Fibroblast of lung (primary cell): Measurements from ENCODE around the gene DENND1A. TPM values are rescaled to one million over a fixed set of nuclear protein-coding genes. Genes with fewer than 3 reads are reported as not detected.

Source experiments
- DNase-seq, 2 donors: peaks; one replicate each; pipeline versions ENCODE4 v3.0.0 to v3.0.0-alpha.2; 2010; ENCODE audit warnings: low read depth in 2 of 2
- H2AFZ ChIP-seq: 2 replicates; pipeline ENCODE4 v1.5.1; 2012; ENCODE audit warnings: low read length, control low read depth, inconsistent platforms
- H3K27ac ChIP-seq: 2 replicates; pipeline ENCODE4 v1.5.1; 2011; ENCODE audit warnings: low read length, control low read depth; ENCODE audit not compliant: insufficient read depth
- H3K27me3 ChIP-seq: 2 replicates; pipeline ENCODE4 v1.5.1; 2011; ENCODE audit warnings: mild to moderate bottlenecking, low read length; ENCODE audit not compliant: control insufficient read depth, insufficient read depth
- H3K36me3 ChIP-seq: 2 replicates; pipeline ENCODE4 v1.5.1; 2011; ENCODE audit warnings: low read length; ENCODE audit not compliant: control insufficient read depth, insufficient read depth
- H3K4me1 ChIP-seq: 2 replicates; pipeline ENCODE4 v1.5.1; 2011; ENCODE audit warnings: low read length; ENCODE audit not compliant: control insufficient read depth, insufficient read depth; ENCODE audit errors: extremely low read depth
- H3K4me2 ChIP-seq: 2 replicates; pipeline ENCODE4 v1.5.1; 2011; ENCODE audit warnings: low read length, control low read depth; ENCODE audit not compliant: insufficient read depth; ENCODE audit errors: extremely low read depth
- H3K4me3 ChIP-seq, 4 experiments: fragments of 200-600 bp in 1 of 4; sonication (generic) in 1 of 4; replicated peaks in 1 of 4; 2 replicates each; pipeline ENCODE4 v1.5.1; 2011 to 2016; ENCODE audit warnings: low read length in 4 of 4, low read depth in 3 of 4, mild to moderate bottlenecking in 3 of 4, control low read depth in 2 of 4, inconsistent platforms in 1 of 4, mixed read lengths in 1 of 4; ENCODE audit not compliant: insufficient read depth in 1 of 4; ENCODE audit errors: control extremely low read depth in 1 of 4
- H3K79me2 ChIP-seq: 2 replicates; pipeline ENCODE4 v1.5.1; 2012; ENCODE audit warnings: mild to moderate bottlenecking, low read length, inconsistent platforms; ENCODE audit not compliant: control insufficient read depth, insufficient read depth
- H3K9ac ChIP-seq: 2 replicates; pipeline ENCODE4 v1.5.1; 2011; ENCODE audit warnings: mild to moderate bottlenecking, low read length, control low read depth; ENCODE audit not compliant: insufficient read depth
- H3K9me3 ChIP-seq: 2 replicates; pipeline ENCODE4 v1.5.1; 2012; ENCODE audit warnings: low read depth, low read length; ENCODE audit not compliant: control insufficient read depth, insufficient read depth
- H4K20me1 ChIP-seq: 2 replicates; pipeline ENCODE4 v1.5.1; 2011; ENCODE audit warnings: low read length; ENCODE audit not compliant: control insufficient read depth, insufficient read depth; ENCODE audit errors: extremely low read depth
- CTCF ChIP-seq, 2 donors: IDR thresholded peaks in 1 of 2; conservative IDR thresholded peaks in 1 of 2; 1 replicate in 1 of 2; 2 replicates in 1 of 2; pipeline ENCODE4 v1.5.1; 2011 to 2012; ENCODE audit warnings: low read length in 2 of 2, control low read depth in 1 of 2, inconsistent platforms in 1 of 2, low read depth in 1 of 2, mild to moderate bottlenecking in 1 of 2
- EZH2 ChIP-seq: IDR thresholded peaks from 2 replicates; pipeline ENCODE4 v1.5.1; 2012; ENCODE audit warnings: low read length, control low read depth, mild to moderate bottlenecking; ENCODE audit errors: missing control alignments
- polyA plus RNA-seq, 2 donors: library from polyadenylated mRNA; depleted of rRNA in 1 of 2; stranded (reverse) in 1 of 2; unstranded in 1 of 2; fragments of >200 nt; gene quantifications; 2 replicates each; pipeline ENCODE4 v1.2.1, GENCODE V29; 2011 to 2012; ENCODE audit warnings: missing spikeins in 1 of 2
- total RNA-seq: library from RNA; depleted of rRNA; stranded (reverse); fragments of >200 nt; gene quantifications from 2 replicates; pipeline ENCODE4 v1.2.1, GENCODE V29; 2014

DENND1A gene
- total and polyA plus RNA-seq, 2 donors (not counting 1 experiment from before 2014, with no cell fraction given): 13.0 to 18.3 TPM

- TF ChIP-seq CTCF (conservative IDR thresholded peaks at IDR 0.05 in 1 of 2, IDR thresholded peaks at IDR 0.05 in 1 of 2; ENCODE audit: low read depth in 1 of 2, low read length in 2 of 2) (no peak), EZH2 (no peak)
- no peaks in the 10 kb centered on the region for H3K79me2 ChIP-seq
- H3K9ac ChIP-seq: no peak overlapping the region
These were observed 307.1 kb downstream of the DENND1A start for GRCh38 chr9:123622711-123623241.

GRCh38 chr9:123620239-123620638 lies 309.7 kb downstream of the DENND1A start:
- Histone ChIP-seq H3K27me3 (no peaks in the 10 kb centered on the region), H3K4me1 (no peaks in the 10 kb centered on the region), H3K4me3 (no peak overlapping the region), H3K9me3 (no peaks in the 10 kb centered on the region), H3K79me2 (no peaks in the 10 kb centered on the region), H4K20me1 (no peaks in the 10 kb centered on the region), H3K36me3 (no peaks in the 10 kb centered on the region), H3K27ac (no peak overlapping the region), H2AFZ (no peak overlapping the region), H3K4me2 (no peak overlapping the region), H3K9ac (no peak overlapping the region)
- TF ChIP-seq EZH2 (no peak), CTCF (conservative IDR thresholded peaks at IDR 0.05 in 1 of 2, IDR thresholded peaks at IDR 0.05 in 1 of 2; ENCODE audit: low read depth in 1 of 2, low read length in 2 of 2) (no peak)
- DNase-seq: no peak

More at GRCh38 chr9:123622711-123623241, 307.1 kb downstream of the DENND1A start:
- H3K4me3 ChIP-seq: no peak overlapping the region
- no peak for DNase-seq
- no peak overlapping the region for H3K4me2 ChIP-seq
- no peaks in the 10 kb centered on the region for H3K27me3 ChIP-seq
- H4K20me1 ChIP-seq: no peaks in the 10 kb centered on the region
- H3K4me1 ChIP-seq: no peaks in the 10 kb centered on the region
- H3K9me3 ChIP-seq: no peaks in the 10 kb centered on the region
- no peaks in the 10 kb centered on the region for H3K36me3 ChIP-seq
- no peak overlapping the region for H2AFZ ChIP-seq
- no peak overlapping the region for H3K27ac ChIP-seq

GRCh38 chr9:123617952-123618678 lies 311.8 kb downstream of the DENND1A start:
- Histone ChIP-seq H3K9ac (no peak overlapping the region), H3K4me3 (no peak overlapping the region), H3K36me3 (no peaks in the 10 kb centered on the region), H3K9me3 (no peaks in the 10 kb centered on the region), H2AFZ (no peak overlapping the region), H3K27me3 (no peaks in the 10 kb centered on the region), H4K20me1 (no peaks in the 10 kb centered on the region), H3K4me1 (no peaks in the 10 kb centered on the region), H3K4me2 (no peak overlapping the region), H3K79me2 (no peaks in the 10 kb centered on the region), H3K27ac (no peak overlapping the region)
- no peak for TF ChIP-seq EZH2
- no peak for TF ChIP-seq CTCF (conservative IDR thresholded peaks at IDR 0.05 in 1 of 2, IDR thresholded peaks at IDR 0.05 in 1 of 2; ENCODE audit: low read depth in 1 of 2, low read length in 2 of 2)
- DNase-seq: no peak
